ENCODE results near the gene CLDN24.

CLDN24 gene

GRCh38 chr4:183348706-183349659 is 26.8 kb upstream of the CLDN24 start:
- no peak overlapping the region for H3K4me3 ChIP-seq (ENCODE audit: low read depth, low read length)
- peak; percentile 77 for DNase-seq (ENCODE audit: low read depth)

- DNase-seq (ENCODE audit: low read depth), result no peak
- no peak overlapping the region for H3K4me3 ChIP-seq (ENCODE audit: low read depth, low read length)
Measured at GRCh38 chr4:183348136-183348535, 25.9 kb upstream of the CLDN24 start.

GRCh38 chr4:183347566-183347965 is 25.3 kb upstream of the CLDN24 start:
- no peak overlapping the region for H3K4me3 ChIP-seq (ENCODE audit: low read depth, low read length)

GRCh38 chr4:183347146-183347545 is 24.9 kb upstream of the CLDN24 start:
- no peak for DNase-seq (ENCODE audit: low read depth)
- H3K4me3 ChIP-seq (ENCODE audit: low read depth, low read length), result no peak overlapping the region

More at GRCh38 chr4:183347566-183347965, 25.3 kb upstream of the CLDN24 start:
- DNase-seq (ENCODE audit: low read depth), result no peak

GRCh38 chr4:183345261-183345660 is 23.0 kb upstream of the CLDN24 start:
- DNase-seq (ENCODE audit: low read depth), result no peak

GRCh38 chr4:183344523-183345255 is 22.5 kb upstream of the CLDN24 start:
- no peak overlapping the region for H3K4me3 ChIP-seq (ENCODE audit: low read depth, low read length)
- no peak for DNase-seq (ENCODE audit: low read depth)

More at GRCh38 chr4:183345261-183345660, 23.0 kb upstream of the CLDN24 start:
- H3K4me3 ChIP-seq (ENCODE audit: low read depth, low read length), result no peak overlapping the region

GRCh38 chr4:183343730-183344129 is 21.5 kb upstream of the CLDN24 start:
- no peak for DNase-seq (ENCODE audit: low read depth)
- H3K4me3 ChIP-seq (ENCODE audit: low read depth, low read length), result no peak overlapping the region

- no peak for DNase-seq (ENCODE audit: low read depth)
- H3K4me3 ChIP-seq (ENCODE audit: low read depth, low read length), result no peak overlapping the region
Measured at GRCh38 chr4:183342541-183343533, 20.6 kb upstream of the CLDN24 start.

GRCh38 chr4:183337833-183338232 is 15.6 kb upstream of the CLDN24 start:
- no peak overlapping the region for H3K4me3 ChIP-seq (ENCODE audit: low read depth, low read length)
- DNase-seq (ENCODE audit: low read depth), result no peak

- DNase-seq (ENCODE audit: low read depth), result no peak
- H3K4me3 ChIP-seq (ENCODE audit: low read depth, low read length), result no peak overlapping the region
Measured at GRCh38 chr4:183337349-183337748, 15.1 kb upstream of the CLDN24 start.

GRCh38 chr4:183335369-183335940 is 13.2 kb upstream of the CLDN24 start:
- no peak overlapping the region for H3K4me3 ChIP-seq (ENCODE audit: low read depth, low read length)
- peak; percentile 79 for DNase-seq (ENCODE audit: low read depth)

- no peak for DNase-seq (ENCODE audit: low read depth)
- H3K4me3 ChIP-seq (ENCODE audit: low read depth, low read length), result no peak overlapping the region
Measured at GRCh38 chr4:183333983-183334382, 11.8 kb upstream of the CLDN24 start.

GRCh38 chr4:183333202-183333601 is 11.0 kb upstream of the CLDN24 start:
- H3K4me3 ChIP-seq (ENCODE audit: low read depth, low read length), result no peak overlapping the region
- DNase-seq (ENCODE audit: low read depth), result no peak

GRCh38 chr4:183332447-183332846 is 10.2 kb upstream of the CLDN24 start:
- no peak for DNase-seq (ENCODE audit: low read depth)
- no peak overlapping the region for H3K4me3 ChIP-seq (ENCODE audit: low read depth, low read length)

- DNase-seq (ENCODE audit: low read depth), result no peak
- H3K4me3 ChIP-seq (ENCODE audit: low read depth, low read length), result no peak overlapping the region
Measured at GRCh38 chr4:183330841-183331240, 8.6 kb upstream of the CLDN24 start.

- no peak overlapping the region for H3K4me3 ChIP-seq (ENCODE audit: low read depth, low read length)
- no peak for DNase-seq (ENCODE audit: low read depth)
Measured at GRCh38 chr4:183329954-183330742, 7.9 kb upstream of the CLDN24 start.

- H3K4me3 ChIP-seq (ENCODE audit: low read depth, low read length), result no peak overlapping the region
- DNase-seq (ENCODE audit: low read depth), result no peak
Measured at GRCh38 chr4:183329244-183329643, 7.0 kb upstream of the CLDN24 start.

GRCh38 chr4:183328832-183329231 is 6.6 kb upstream of the CLDN24 start:
- no peak for DNase-seq (ENCODE audit: low read depth)
- no peak overlapping the region for H3K4me3 ChIP-seq (ENCODE audit: low read depth, low read length)
